H1 (cell line): ENCODE results near the gene SLC9A3.

ENCODE experiments used
- CHD2 ChIP-seq: IDR thresholded peaks from 2 replicates; pipeline ENCODE4 v1.6.1; 2012; ENCODE audit warnings: low read length, improper control_type of control experiment
- JUND ChIP-seq: IDR thresholded peaks from 2 replicates; pipeline ENCODE4 v1.6.1; 2011; ENCODE audit warnings: mild to moderate bottlenecking, improper control_type of control experiment, low read length
- POLR2AphosphoS5 ChIP-seq: IDR thresholded peaks from 2 replicates; pipeline ENCODE4 v1.6.1; 2011; ENCODE audit warnings: low read depth, low read length

DNA sequence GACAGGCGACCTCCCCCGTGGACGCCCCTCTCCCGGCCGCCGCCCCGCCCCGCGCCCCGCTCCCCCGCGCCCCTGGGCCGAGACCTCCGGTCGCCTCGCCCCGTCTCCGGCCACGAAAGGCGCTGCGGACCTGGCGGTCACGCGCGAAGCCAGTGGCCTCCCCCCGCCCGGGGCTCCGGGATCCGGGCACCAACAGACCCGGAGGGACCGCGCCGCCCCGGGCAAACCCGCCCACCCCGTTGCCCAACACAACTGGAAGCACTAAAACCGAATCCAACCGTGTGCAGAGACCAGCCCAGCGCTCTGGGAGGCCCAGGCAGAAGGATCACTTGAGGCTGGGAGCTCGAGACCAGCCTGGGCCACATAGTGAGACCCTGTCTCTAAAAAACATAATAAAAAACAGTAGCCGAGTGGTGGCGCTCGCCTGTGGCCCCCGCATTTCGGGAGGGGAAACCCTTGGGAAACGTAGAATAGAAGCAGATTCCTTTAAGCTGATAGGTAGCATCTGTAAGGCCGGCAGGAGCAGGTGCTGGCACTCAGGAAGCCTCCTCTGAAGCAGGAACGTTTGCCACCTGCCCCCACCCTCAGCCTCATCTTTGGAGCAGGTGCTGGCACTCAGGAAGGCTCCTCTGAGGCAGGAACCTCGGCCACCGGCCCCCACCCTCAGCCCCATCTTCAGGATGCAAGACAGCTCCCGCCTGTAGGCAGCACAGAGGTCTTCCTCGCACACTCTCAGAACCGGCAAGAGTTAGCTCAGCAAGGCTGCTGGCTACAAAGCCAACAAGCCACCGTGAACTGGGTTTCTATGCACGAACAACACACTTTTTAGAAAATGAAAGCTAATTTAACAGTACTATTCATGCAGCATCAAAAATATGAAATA is 4.6 kb upstream of the SLC9A3 start:
- TF ChIP-seq CHD2 (no peak), JUND (no peak), POLR2AphosphoS5 (no peak)
